ENCODE measurements around the gene CLDN11. TPM values are rescaled to one million over a fixed set of nuclear protein-coding genes. Genes with fewer than 3 reads are reported as not detected.

The CLDN11 gene
- total and polyA plus RNA-seq, 4 donors: 0.28 to 3.3 (median 1.9) TPM

DNA sequence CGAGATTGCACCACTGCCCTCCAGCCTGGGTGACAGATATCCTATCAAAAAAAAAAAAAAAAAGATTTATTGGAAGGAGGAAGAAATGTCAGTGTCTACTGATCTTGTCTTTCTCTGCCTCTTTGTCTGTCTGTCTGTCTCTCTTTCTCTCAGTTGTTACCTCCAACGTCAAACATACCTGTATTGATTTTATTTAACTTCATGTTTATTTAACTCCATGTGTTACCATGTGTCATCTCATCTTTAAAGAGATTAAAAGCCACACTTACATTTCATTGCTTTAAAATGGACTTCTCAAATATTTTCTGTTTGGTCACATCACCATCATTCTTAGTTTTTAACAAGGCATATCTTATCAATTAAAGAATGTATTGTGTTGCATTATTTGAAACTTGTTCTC lies 9.4 kb downstream of the CLDN11 start:
- 58% methylated on average over 2 of the region's 2 CpGs for WGBS
- Histone ChIP-seq H3K27me3 (ENCODE audit: control insufficient read depth in 4 of 4, insufficient read depth in 4 of 4, low read length in 3 of 4) (no peaks in the 10 kb centered on the region), H3K36me3 (ENCODE audit: control insufficient read depth in 4 of 4, insufficient read depth in 3 of 4, low read depth in 1 of 4, low read length in 3 of 4) (no peaks in the 10 kb centered on the region), H3K9me3 (ENCODE audit: control insufficient read depth in 4 of 4, low read length in 3 of 4) (no peaks in the 10 kb centered on the region), H3K4me1 (ENCODE audit: control insufficient read depth in 4 of 4, insufficient read depth in 4 of 4, low read length in 3 of 4) (peaks cover 0 to 5% (median 0%) of the 10 kb centered on the region in 4 donors), H3K9ac (ENCODE audit: low read depth in 1 of 2, low read length in 2 of 2) (no peak overlapping the region), H3K4me3 (ENCODE audit: low read depth in 1 of 3, low read length in 3 of 3) (no peak overlapping the region), H3K27ac (ENCODE audit: low read depth in 1 of 2, low read length in 2 of 2) (no peak overlapping the region)
- TF ChIP-seq REST (IDR thresholded peaks at IDR 0.05) (no peak), GABPA (IDR thresholded peaks at IDR 0.05 in 1 of 2, conservative IDR thresholded peaks at IDR 0.05 in 1 of 2) (no peak)
- DNase-seq (ENCODE audit: low spot score): no peak

DNA sequence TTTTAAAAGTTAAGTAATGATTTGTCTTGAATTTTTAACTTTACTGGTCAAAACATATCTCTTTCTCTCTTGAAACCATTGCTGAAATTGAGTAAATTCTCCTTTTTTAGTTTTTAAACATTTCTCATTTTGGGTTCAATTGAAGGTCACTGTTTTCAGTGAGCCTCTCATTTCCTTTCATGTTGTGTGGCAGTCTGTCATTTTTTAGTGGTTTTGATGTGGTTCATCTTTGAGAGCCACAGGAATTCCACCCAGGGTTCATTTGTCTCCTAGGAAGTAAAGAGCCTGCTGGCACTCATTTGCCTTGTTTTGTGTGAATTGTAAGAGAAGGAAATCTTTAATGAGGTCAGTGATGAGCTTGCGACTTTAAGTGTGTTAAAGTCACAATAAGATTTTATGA lies 10.4 kb downstream of the CLDN11 start:
- Histone ChIP-seq H3K4me1 (ENCODE audit: control insufficient read depth in 4 of 4, insufficient read depth in 4 of 4, low read length in 3 of 4) (peaks cover 0 to 5% (median 0%) of the 10 kb centered on the region in 4 donors), H3K36me3 (ENCODE audit: control insufficient read depth in 4 of 4, insufficient read depth in 3 of 4, low read depth in 1 of 4, low read length in 3 of 4) (no peaks in the 10 kb centered on the region), H3K4me3 (ENCODE audit: low read depth in 1 of 3, low read length in 3 of 3) (no peak overlapping the region), H3K27ac (ENCODE audit: low read depth in 1 of 2, low read length in 2 of 2) (no peak overlapping the region), H3K9ac (ENCODE audit: low read depth in 1 of 2, low read length in 2 of 2) (no peak overlapping the region), H3K9me3 (ENCODE audit: control insufficient read depth in 4 of 4, low read length in 3 of 4) (no peaks in the 10 kb centered on the region), H3K27me3 (ENCODE audit: control insufficient read depth in 4 of 4, insufficient read depth in 4 of 4, low read length in 3 of 4) (no peaks in the 10 kb centered on the region)
- DNase-seq (ENCODE audit: low spot score): no peak
- WGBS: 82% methylated on average over 1 of the region's 1 CpG
- TF ChIP-seq FOXA2 (IDR thresholded peaks at IDR 0.05) (no peak), SP1 (IDR thresholded peaks at IDR 0.05) (no peak), YY1 (IDR thresholded peaks at IDR 0.05) (no peak), GABPA (IDR thresholded peaks at IDR 0.05 in 1 of 2, conservative IDR thresholded peaks at IDR 0.05 in 1 of 2) (no peak), RXRA (IDR thresholded peaks at IDR 0.05) (no peak)
- TF ChIP-seq, protein P1, sequence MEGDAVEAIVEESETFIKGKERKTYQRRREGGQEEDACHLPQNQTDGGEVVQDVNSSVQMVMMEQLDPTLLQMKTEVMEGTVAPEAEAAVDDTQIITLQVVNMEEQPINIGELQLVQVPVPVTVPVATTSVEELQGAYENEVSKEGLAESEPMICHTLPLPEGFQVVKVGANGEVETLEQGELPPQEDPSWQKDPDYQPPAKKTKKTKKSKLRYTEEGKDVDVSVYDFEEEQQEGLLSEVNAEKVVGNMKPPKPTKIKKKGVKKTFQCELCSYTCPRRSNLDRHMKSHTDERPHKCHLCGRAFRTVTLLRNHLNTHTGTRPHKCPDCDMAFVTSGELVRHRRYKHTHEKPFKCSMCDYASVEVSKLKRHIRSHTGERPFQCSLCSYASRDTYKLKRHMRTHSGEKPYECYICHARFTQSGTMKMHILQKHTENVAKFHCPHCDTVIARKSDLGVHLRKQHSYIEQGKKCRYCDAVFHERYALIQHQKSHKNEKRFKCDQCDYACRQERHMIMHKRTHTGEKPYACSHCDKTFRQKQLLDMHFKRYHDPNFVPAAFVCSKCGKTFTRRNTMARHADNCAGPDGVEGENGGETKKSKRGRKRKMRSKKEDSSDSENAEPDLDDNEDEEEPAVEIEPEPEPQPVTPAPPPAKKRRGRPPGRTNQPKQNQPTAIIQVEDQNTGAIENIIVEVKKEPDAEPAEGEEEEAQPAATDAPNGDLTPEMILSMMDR (IDR thresholded peaks at IDR 0.05; ENCODE audit: low read depth, low read length, missing input control): no peak

- Histone ChIP-seq H3K9ac (ENCODE audit: low read depth in 1 of 2, low read length in 2 of 2) (no peak overlapping the region), H3K4me3 (ENCODE audit: low read depth in 1 of 3, low read length in 3 of 3) (no peak overlapping the region), H3K27ac (ENCODE audit: low read depth in 1 of 2, low read length in 2 of 2) (no peak overlapping the region), H3K36me3 (ENCODE audit: control insufficient read depth in 4 of 4, insufficient read depth in 3 of 4, low read depth in 1 of 4, low read length in 3 of 4) (no peaks in the 10 kb centered on the region), H3K27me3 (ENCODE audit: control insufficient read depth in 4 of 4, insufficient read depth in 4 of 4, low read length in 3 of 4) (no peaks in the 10 kb centered on the region), H3K9me3 (ENCODE audit: control insufficient read depth in 4 of 4, low read length in 3 of 4) (no peaks in the 10 kb centered on the region), H3K4me1 (ENCODE audit: control insufficient read depth in 4 of 4, insufficient read depth in 4 of 4, low read length in 3 of 4) (peaks cover 0 to 5% (median 0%) of the 10 kb centered on the region in 4 donors)
- WGBS: 96% methylated on average over 3 of the region's 3 CpGs
- TF ChIP-seq REST (IDR thresholded peaks at IDR 0.05) (no peak), SP1 (IDR thresholded peaks at IDR 0.05) (no peak), HNF4A (conservative IDR thresholded peaks at IDR 0.05) (no peak), FOXA1 (IDR thresholded peaks at IDR 0.05) (no peak), YY1 (IDR thresholded peaks at IDR 0.05) (no peak), JUND (IDR thresholded peaks at IDR 0.05) (no peak), TAF1 (conservative IDR thresholded peaks at IDR 0.05) (no peak), RXRA (IDR thresholded peaks at IDR 0.05) (no peak), NR2F2 (IDR thresholded peaks at IDR 0.05) (no peak), GABPA (IDR thresholded peaks at IDR 0.05 in 1 of 2, conservative IDR thresholded peaks at IDR 0.05 in 1 of 2) (no peak), EGR1 (IDR thresholded peaks at IDR 0.05; ENCODE audit: low read depth in 2 of 2) (no peak)
- TF ChIP-seq, protein P2, sequence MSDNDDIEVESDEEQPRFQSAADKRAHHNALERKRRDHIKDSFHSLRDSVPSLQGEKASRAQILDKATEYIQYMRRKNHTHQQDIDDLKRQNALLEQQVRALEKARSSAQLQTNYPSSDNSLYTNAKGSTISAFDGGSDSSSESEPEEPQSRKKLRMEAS (IDR thresholded peaks at IDR 0.05): no peak
- TF ChIP-seq, protein P3, sequence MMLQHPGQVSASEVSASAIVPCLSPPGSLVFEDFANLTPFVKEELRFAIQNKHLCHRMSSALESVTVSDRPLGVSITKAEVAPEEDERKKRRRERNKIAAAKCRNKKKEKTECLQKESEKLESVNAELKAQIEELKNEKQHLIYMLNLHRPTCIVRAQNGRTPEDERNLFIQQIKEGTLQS (IDR thresholded peaks at IDR 0.05): no peak
- TF ChIP-seq, protein P1 (IDR thresholded peaks at IDR 0.05; ENCODE audit: low read depth, low read length, missing input control): no peak
- DNase-seq (ENCODE audit: low spot score): no peak
Measured at GRCh38 chr3:170431054-170431453, 12.4 kb downstream of the CLDN11 start.
